Ishikawa (cell line): Measurements from ENCODE around the gene USP4.

Experiments
- CEBPB ChIP-seq: IDR thresholded peaks from 2 replicates; pipeline ENCODE4 v1.6.1; 2012
- CREB1 ChIP-seq: IDR thresholded peaks from 2 replicates; pipeline ENCODE4 v1.6.1; 2012; ENCODE audit warnings: low read depth
- EGR1 ChIP-seq: IDR thresholded peaks from 2 replicates; pipeline ENCODE4 v1.6.1; 2012
- EP300 ChIP-seq: IDR thresholded peaks from 2 replicates; pipeline ENCODE4 v1.6.1; 2012; ENCODE audit warnings: borderline replicate concordance
- FOXM1 ChIP-seq: IDR thresholded peaks from 2 replicates; pipeline ENCODE4 v1.6.1; 2012; ENCODE audit warnings: low read depth, borderline replicate concordance
- MAX ChIP-seq: IDR thresholded peaks from 2 replicates; pipeline ENCODE4 v1.6.1; 2012
- NFIC ChIP-seq: IDR thresholded peaks from 2 replicates; pipeline ENCODE4 v1.6.1; 2012
- RAD21 ChIP-seq: IDR thresholded peaks from 2 replicates; pipeline ENCODE4 v1.6.1; 2012; ENCODE audit warnings: low read depth
- REST ChIP-seq: IDR thresholded peaks from 2 replicates; pipeline ENCODE4 v1.6.1; 2012; ENCODE audit warnings: low read depth, mild to moderate bottlenecking
- TAF1 ChIP-seq: IDR thresholded peaks from 2 replicates; pipeline ENCODE4 v1.6.1; 2012; ENCODE audit warnings: low read depth, mild to moderate bottlenecking
- TCF12 ChIP-seq: IDR thresholded peaks from 2 replicates; pipeline ENCODE4 v1.6.1; 2012; ENCODE audit warnings: low read depth
- TEAD4 ChIP-seq: IDR thresholded peaks from 2 replicates; pipeline ENCODE4 v1.6.1; 2012
- YY1 ChIP-seq: IDR thresholded peaks from 2 replicates; pipeline ENCODE4 v1.6.1; 2012; ENCODE audit warnings: low read depth
- ZBTB7A ChIP-seq: IDR thresholded peaks from 2 replicates; pipeline ENCODE4 v1.6.1; 2012; ENCODE audit warnings: low read depth
- TF ChIP-seq, protein P1 (sequence below): IDR thresholded peaks from 2 replicates; pipeline ENCODE4 v1.6.1; 2012

USP4 gene

GRCh38 chr3:49377483-49377882, 37.6 kb upstream of the USP4 start:
- no peak for TF ChIP-seq CREB1
- TF ChIP-seq, protein P1, sequence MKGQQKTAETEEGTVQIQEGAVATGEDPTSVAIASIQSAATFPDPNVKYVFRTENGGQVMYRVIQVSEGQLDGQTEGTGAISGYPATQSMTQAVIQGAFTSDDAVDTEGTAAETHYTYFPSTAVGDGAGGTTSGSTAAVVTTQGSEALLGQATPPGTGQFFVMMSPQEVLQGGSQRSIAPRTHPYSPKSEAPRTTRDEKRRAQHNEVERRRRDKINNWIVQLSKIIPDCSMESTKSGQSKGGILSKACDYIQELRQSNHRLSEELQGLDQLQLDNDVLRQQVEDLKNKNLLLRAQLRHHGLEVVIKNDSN = no peak
- no peak for TF ChIP-seq TCF12
- TF ChIP-seq TAF1 = no peak
- TF ChIP-seq TEAD4 = no peak
- TF ChIP-seq NFIC = no peak
- TF ChIP-seq EGR1 = no peak
- no peak; the same call in 1 of the 2 replicates for TF ChIP-seq CEBPB
- TF ChIP-seq RAD21 = no peak

GRCh38 chr3:49371946-49372345, 32.1 kb upstream of the USP4 start:
- TF ChIP-seq, protein P1 = no peak
- TF ChIP-seq ZBTB7A (no peak), FOXM1 (no peak), MAX (no peak), EGR1 (no peak), TEAD4 (no peak), REST (no peak), NFIC (no peak), TCF12 (no peak), CEBPB (no peak), RAD21 (no peak)

GRCh38 chr3:49370585-49371290, 30.9 kb upstream of the USP4 start:
- TF ChIP-seq EGR1 (no peak), YY1 (no peak), NFIC (no peak), ZBTB7A (no peak), CREB1 (no peak), TAF1 (no peak), TCF12 (no peak), CEBPB (no peak), MAX (no peak), TEAD4 (no peak), RAD21 (no peak), EP300 (no peak), REST (no peak), FOXM1 (no peak)
- TF ChIP-seq, protein P1 = no peak

DNA sequence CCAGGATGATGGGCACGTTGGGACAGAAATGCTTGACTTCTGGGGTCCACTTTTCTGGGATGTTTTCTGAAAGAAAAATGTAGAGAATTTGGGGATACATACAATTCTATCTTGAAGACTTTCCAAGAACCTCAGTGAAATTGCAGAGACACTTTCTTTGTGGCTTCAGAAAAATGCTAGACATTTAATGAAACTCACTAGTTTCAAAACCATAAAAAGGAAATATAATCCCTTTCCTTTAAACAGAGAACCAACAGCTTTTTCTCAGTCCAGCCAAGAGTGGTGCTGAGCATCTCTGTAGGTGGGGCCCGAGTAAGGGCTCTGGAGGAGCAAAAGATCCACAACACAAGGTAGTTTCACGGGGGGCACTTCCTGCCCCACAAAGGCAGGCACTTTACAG, 22.7 kb upstream of the USP4 start:
- TF ChIP-seq YY1 = no peak
- no peak for TF ChIP-seq CREB1
- TF ChIP-seq EP300 = no peak
- no peak for TF ChIP-seq REST
- TF ChIP-seq FOXM1 = no peak
- no peak for TF ChIP-seq TCF12
